ENCODE results near the gene HYCC1.
"Not testable (repeated sequence)": the region's sequence is repeated elsewhere in the genome, so short reads cannot be mapped to it uniquely, and the experiment has no call there.

Gene HYCC1

GRCh38 chr7:23013715-23014649 is at the start of gene HYCC1:
Gene HYCC1, minus strand, starts transcription at chr7:23014130. Its CDS starts 23,019 bp downstream, at chr7:22991111.
- in situ Hi-C loops (cut with HindIII; ENCODE audit: low pct_ligation_motif_present, low pct_unique_long_range_greater_than_20kb, low sequenced_read_pairs) = no loop called here
- DNase-seq = peak; percentile 100

DNA sequence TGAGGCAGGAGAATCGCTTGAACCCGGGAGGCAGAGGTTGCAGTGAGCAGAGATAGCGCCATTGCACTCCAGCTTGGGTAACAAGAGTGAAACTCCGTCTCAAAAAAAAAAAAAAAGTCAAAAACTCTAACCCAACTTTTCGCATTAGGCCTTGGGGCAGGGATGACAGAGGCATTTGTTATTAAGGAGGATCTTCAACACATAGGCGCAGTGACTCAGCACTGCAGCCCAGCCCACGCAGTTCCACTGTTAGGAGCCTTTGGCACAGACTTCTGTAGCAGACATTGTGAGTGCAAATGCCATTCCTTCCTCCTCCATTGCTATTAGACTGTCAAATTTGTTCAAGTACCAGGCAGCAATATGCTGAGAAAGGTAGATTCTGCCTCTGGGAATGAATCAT is 48.5 kb upstream of the HYCC1 start:
- DNase-seq = no peak
- in situ Hi-C loops (cut with HindIII; ENCODE audit: low pct_ligation_motif_present, low pct_unique_long_range_greater_than_20kb, low sequenced_read_pairs) = no loop called here

GRCh38 chr7:23061327-23061726 is 47.4 kb upstream of the HYCC1 start:
- DNase-seq = no peak
- in situ Hi-C loops (cut with HindIII; ENCODE audit: low pct_ligation_motif_present, low pct_unique_long_range_greater_than_20kb, low sequenced_read_pairs) = no loop called here

- in situ Hi-C loops (cut with HindIII; ENCODE audit: low pct_ligation_motif_present, low pct_unique_long_range_greater_than_20kb, low sequenced_read_pairs) = no loop called here
- no peak for DNase-seq
These were observed 44.6 kb upstream of the HYCC1 start for GRCh38 chr7:23058408-23059096.

DNA sequence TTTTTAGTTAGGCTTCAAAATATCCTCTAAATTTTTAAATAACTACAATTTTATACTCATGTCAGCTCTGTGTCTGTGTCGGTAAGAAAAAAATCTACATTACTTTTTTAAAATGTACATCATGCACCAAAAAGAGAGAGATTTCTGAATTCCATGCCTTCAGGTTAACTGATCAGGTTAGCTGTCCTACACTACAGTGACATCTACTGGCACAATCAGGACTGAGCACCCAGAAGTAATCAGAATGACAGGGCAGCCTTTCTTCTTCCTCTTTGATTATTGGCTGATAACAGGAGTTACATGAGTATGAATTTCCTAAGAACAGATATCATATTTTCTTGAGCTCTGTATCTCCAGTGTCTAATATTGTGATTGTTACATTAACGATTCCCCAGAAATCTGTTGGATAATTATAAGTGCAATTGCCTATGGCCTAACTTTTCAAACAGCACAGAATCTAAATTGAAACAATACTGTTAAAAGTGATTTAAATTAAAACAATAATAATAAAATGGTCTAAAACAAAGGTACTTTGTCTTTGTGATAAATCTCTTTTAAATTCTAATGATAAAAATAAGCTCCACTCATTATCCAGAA is 41.8 kb upstream of the HYCC1 start:
- DNase-seq = peak; percentile 82
- in situ Hi-C loops (cut with HindIII; ENCODE audit: low pct_ligation_motif_present, low pct_unique_long_range_greater_than_20kb, low sequenced_read_pairs) = no loop called here

DNA sequence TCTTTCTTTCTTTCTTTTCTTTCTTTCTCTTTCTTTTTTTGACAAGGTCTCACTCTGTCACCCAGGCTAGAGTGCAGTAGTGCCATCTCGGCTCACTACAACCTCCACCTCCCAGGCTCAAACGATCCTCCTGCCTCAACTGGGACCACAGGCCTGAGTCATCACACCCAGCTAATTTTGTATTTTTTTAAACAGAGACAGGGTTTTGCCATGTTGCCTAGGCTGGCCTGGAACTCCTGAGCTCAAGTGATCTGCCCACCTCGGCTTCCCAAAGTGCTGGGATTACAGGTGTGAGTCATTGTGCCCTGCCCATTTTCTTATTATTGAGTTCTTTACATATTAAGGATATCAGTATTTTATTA is 37.2 kb upstream of the HYCC1 start:
- in situ Hi-C loops (cut with HindIII; ENCODE audit: low pct_ligation_motif_present, low pct_unique_long_range_greater_than_20kb, low sequenced_read_pairs) = not testable (repeated sequence)

DNA sequence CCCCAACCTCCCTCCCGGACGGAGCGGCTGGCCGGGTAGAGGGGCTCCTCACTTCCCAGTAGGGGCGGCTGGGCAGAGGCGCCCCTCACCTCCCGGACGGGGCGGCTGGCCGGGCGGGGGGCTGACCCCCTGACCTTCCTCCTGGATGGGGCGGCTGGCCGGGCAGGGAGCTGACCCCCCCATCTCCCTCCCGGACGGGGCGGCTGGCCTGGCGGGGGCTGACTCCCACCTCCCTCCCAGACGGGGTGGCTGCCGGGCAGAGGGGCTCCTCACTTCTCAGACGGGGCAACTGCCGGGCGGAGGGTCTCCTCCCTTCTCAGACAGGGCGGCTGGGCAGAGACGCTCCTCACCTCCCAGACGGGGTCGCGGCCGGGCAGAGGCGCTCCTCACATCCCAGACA is 32.4 kb upstream of the HYCC1 start:
- in situ Hi-C loops (cut with HindIII; ENCODE audit: low pct_ligation_motif_present, low pct_unique_long_range_greater_than_20kb, low sequenced_read_pairs); DNase-seq: not testable (repeated sequence)

More for the DNA sequence above, 37.2 kb upstream of the HYCC1 start:
- not testable (repeated sequence) for DNase-seq

DNA sequence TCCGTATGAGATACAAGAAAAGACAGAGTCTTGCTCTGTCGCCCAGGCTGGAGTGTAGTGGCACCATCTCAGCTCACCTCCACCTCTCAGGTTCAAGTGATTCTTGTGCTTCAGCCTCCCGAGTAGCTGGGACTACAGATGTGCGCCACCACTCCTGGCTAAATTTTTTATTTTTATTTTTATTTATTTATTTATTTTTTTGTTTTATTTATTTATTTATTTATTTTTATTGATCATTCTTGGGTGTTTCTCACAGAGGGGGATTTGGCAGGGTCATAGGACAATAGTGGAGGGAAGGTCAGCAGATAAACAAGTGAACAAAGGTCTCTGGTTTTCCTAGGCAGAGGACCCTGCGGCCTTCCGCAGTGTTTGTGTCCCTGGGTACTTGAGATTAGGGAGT is 31.2 kb upstream of the HYCC1 start:
- in situ Hi-C loops (cut with HindIII; ENCODE audit: low pct_ligation_motif_present, low pct_unique_long_range_greater_than_20kb, low sequenced_read_pairs); DNase-seq: not testable (repeated sequence)

- no peak for DNase-seq
- in situ Hi-C loops (cut with HindIII; ENCODE audit: low pct_ligation_motif_present, low pct_unique_long_range_greater_than_20kb, low sequenced_read_pairs) = no loop called here
These were observed 30.7 kb upstream of the HYCC1 start for GRCh38 chr7:23044581-23044980.

DNA sequence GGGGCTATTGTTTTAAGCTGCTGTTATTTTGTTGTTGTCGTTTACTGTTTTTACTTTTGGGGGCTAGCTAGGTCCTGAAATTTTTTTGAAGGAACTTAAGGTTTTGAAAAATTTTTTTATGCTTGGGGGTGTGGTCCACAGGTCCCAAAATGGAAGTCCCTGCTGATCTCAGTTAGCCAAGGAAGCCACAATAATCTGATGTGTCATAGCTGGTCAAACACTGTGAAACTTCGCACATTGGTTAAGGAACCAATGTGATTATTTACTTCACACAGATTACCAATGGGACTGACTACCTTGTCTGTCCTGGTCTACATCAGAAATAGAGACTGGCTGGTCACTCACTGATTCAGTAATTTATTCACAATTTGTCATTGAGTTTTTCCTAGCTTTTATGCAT is 29.5 kb upstream of the HYCC1 start:
- DNase-seq = no peak
- in situ Hi-C loops (cut with HindIII; ENCODE audit: low pct_ligation_motif_present, low pct_unique_long_range_greater_than_20kb, low sequenced_read_pairs) = no loop called here

GRCh38 chr7:23039674-23040073 is 25.7 kb upstream of the HYCC1 start:
- in situ Hi-C loops (cut with HindIII; ENCODE audit: low pct_ligation_motif_present, low pct_unique_long_range_greater_than_20kb, low sequenced_read_pairs); DNase-seq: not testable (repeated sequence)

DNA sequence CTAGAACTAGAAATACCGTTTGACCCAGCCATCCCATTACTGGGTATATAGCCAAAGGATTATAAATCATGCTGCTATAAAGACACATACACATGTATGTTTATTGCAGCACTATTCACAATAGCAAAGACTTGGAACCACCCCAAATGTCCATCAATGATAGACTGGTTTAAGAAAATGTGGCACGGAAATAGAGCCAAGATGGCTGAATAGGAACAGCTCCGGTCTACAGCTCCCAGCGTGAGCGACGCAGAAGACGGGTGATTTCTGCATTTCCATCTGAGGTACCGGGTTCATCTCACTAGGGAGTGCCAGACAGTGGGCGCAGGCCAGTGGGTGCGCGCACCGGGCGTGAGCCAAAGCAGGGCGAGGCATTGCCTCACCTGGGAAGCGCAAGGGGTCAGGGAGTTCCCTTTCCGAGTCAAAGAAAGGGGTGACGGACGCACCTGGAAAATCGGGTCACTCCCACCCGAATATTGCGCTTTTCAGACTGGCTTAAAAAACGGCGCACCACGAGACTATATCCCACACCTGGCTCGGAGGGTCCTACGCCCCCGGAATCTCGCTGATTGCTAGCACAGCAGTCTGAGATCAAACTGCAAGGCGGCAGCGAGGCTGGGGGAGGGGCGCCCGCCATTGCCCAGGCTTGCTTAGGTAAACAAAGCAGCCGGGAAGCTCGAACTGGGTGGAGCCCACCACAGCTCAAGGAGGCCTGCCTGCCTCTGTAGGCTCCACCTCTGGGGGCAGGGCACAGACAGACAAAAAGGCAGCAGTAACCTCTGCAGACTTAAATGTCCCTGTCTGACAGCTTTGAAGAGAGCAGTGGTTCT is 21.8 kb upstream of the HYCC1 start:
- in situ Hi-C loops (cut with HindIII; ENCODE audit: low pct_ligation_motif_present, low pct_unique_long_range_greater_than_20kb, low sequenced_read_pairs); DNase-seq: not testable (repeated sequence)

DNA sequence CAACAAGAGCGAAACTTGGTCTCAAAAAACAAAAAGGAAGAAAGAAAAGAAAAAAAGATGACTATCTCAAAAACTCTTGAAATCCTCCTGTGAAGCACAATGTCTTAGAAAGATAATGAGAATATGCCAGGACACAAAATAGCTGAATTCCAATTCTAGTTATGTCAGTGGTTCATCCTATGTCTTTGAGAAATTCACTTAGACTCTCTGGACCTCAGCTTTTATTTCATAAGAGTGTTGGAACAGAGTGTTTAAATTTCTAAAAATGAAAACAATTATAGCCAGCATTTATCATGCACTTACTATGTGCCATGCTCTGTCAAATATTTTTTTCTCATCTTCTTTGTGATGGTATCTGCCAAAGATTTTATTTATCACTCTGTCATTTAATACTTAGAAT is 13.3 kb upstream of the HYCC1 start:
- no peak for DNase-seq
- in situ Hi-C loops (cut with HindIII; ENCODE audit: low pct_ligation_motif_present, low pct_unique_long_range_greater_than_20kb, low sequenced_read_pairs) = no loop called here

GRCh38 chr7:23026164-23026563 is 12.2 kb upstream of the HYCC1 start:
- in situ Hi-C loops (cut with HindIII; ENCODE audit: low pct_ligation_motif_present, low pct_unique_long_range_greater_than_20kb, low sequenced_read_pairs) = no loop called here
- no peak for DNase-seq

DNA sequence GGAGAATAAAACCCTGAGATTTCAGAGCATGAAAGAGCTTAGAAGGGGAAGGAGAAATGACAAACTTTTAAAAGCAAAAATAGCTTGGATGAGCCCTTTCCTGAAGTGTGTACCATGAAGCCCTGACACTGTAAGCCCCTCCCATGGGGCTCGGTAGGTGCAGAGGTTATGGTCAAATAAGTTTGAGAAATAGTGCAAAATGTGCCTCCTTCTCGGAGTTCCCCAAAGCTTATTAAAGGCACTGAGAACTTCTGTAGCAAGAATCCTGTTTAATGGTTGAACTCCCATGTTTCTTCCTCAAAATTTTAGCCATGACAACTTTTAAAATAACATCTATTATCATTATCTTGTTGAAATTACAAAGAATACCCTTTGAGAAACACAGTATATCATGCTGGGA is 10.5 kb upstream of the HYCC1 start:
- no peak for DNase-seq
- in situ Hi-C loops (cut with HindIII; ENCODE audit: low pct_ligation_motif_present, low pct_unique_long_range_greater_than_20kb, low sequenced_read_pairs) = no loop called here

DNA sequence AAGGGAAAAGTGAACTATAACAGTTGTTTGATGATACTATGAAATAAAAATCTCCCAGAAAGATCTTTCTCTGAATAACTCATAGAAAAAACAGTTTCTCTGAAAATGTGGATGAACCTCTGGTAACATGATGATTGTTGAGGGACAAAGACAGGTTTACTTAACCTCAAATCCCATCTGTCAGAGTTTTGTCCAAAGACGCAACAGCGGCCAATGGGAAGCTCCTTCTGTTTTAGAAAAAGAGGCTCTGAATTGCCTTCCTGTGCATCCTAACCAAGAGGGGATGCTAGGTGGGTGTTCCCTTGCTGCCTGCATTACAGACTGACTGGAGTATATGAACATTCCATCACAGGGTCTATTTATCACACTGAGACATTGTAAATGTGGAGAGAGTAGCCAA is 8.9 kb upstream of the HYCC1 start:
- in situ Hi-C loops (cut with HindIII; ENCODE audit: low pct_ligation_motif_present, low pct_unique_long_range_greater_than_20kb, low sequenced_read_pairs) = no loop called here
- DNase-seq = no peak

DNA sequence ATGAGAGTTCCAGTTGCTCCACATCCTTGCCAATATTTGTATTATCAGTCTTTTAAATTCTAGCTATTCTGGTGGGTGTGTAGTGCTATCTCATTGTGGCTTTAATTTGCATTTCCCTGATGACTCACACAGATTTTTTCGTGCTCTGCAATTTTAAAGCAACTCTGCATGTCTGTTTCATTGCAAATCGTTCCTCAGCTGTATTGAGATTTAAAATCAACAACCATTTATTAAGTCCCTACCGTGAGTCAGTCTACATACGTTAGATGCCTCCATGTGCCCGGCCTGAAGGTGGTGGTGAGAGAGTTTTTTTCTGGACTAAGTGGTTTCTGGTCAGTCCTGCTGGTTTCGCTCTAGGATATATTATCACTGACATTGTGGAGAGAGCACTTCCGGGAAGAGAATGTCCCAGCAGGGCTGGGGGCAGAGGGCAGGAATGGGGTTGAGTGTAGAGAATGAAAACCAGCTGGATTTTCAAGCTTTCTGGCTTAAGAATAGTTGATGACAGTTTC is 8.4 kb upstream of the HYCC1 start:
- in situ Hi-C loops (cut with HindIII; ENCODE audit: low pct_ligation_motif_present, low pct_unique_long_range_greater_than_20kb, low sequenced_read_pairs) = no loop called here
- DNase-seq = no peak

- in situ Hi-C loops (cut with HindIII; ENCODE audit: low pct_ligation_motif_present, low pct_unique_long_range_greater_than_20kb, low sequenced_read_pairs) = no loop called here
- no peak for DNase-seq
These were observed 7.7 kb upstream of the HYCC1 start for GRCh38 chr7:23021596-23021995.

Measured in ACHN (cell line).